Stimulated activated naive CD8-positive, alpha-beta T cell treated with anti-CD3 and anti-CD28 coated beads, Interleukin-15, amount 100 ng/mL, for 72 hours (primary cell): ENCODE data around the gene RBFOX2.
A peak's percentile ranks its signal among the peaks of the same experiment; 100 is the strongest.

Source experiments
- ATAC-seq: fragments of 150-1000 bp; cut with Tn5 transposase; 2 replicates; pipeline ENCODE4 v1.10.0; 2021; ENCODE audit warnings: mild to moderate bottlenecking, moderate library complexity
- DNase-seq, 2 donors: peaks; one replicate each; pipeline ENCODE4 v3.0.0; 2021 to 2022
- H3K27ac Mint-ChIP-seq, 2 donors: one replicate each; pipeline ENCODE4 v1.8.0; 2022; ENCODE audit warnings: mild to moderate bottlenecking in 2 of 2, mixed read lengths in 2 of 2, moderate library complexity in 2 of 2
- H3K27me3 Mint-ChIP-seq: one replicate; pipeline ENCODE4 v1.8.0; 2022; ENCODE audit warnings: mixed read lengths
- H3K4me1 Mint-ChIP-seq: one replicate; pipeline ENCODE4 v1.8.0; 2022; ENCODE audit warnings: mild to moderate bottlenecking, mixed read lengths
- H3K4me3 Mint-ChIP-seq, 2 donors: one replicate each; pipeline ENCODE4 v1.8.0; 2022; ENCODE audit warnings: mild to moderate bottlenecking in 2 of 2, mixed read lengths in 2 of 2, moderate library complexity in 1 of 2
- H3K9me3 Mint-ChIP-seq, 2 donors: one replicate each; pipeline ENCODE4 v1.8.0; 2022; ENCODE audit warnings: mixed read lengths in 2 of 2

The RBFOX2 gene

DNA sequence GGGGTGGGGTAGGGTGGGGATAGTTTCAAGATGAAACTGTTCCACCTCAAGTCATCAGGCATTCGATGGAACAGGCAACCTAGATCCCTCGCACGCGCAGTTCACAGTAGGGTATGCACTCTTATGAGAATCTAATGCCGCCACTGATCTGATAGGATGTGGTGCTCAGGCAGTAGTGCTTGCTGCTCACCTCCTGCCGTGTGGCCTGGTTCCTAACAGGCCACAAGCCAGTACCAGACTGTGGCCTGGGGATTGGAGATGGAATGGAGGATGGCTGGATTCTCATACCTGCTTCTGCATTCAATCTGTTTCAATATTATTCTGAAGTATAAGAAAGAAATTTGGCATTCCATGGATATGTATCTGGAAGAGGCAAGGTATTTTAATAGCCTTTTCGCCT, 73.1 kb downstream of the RBFOX2 start:
- Mint-ChIP-seq H3K27me3 (no peaks in the 10 kb centered on the region), H3K9me3 (no peaks in the 10 kb centered on the region), H3K4me3 (no peak overlapping the region), H3K27ac (no peak overlapping the region), H3K4me1 (no peaks in the 10 kb centered on the region)
- DNase-seq (no peak), ATAC-seq (no peak)

GRCh38 chr22:35952576-35952975, 76.0 kb downstream of the RBFOX2 start:
- no peak for ATAC-seq
- DNase-seq: no peak
- Mint-ChIP-seq H3K4me3 (no peak overlapping the region), H3K4me1 (no peaks in the 10 kb centered on the region), H3K27me3 (no peaks in the 10 kb centered on the region), H3K9me3 (no peaks in the 10 kb centered on the region), H3K27ac (no peak overlapping the region)

GRCh38 chr22:35950262-35950661, 78.4 kb downstream of the RBFOX2 start:
- no peak for ATAC-seq
- Mint-ChIP-seq H3K4me3 (no peak overlapping the region), H3K4me1 (no peaks in the 10 kb centered on the region), H3K27ac (no peak overlapping the region), H3K9me3 (no peaks in the 10 kb centered on the region), H3K27me3 (no peaks in the 10 kb centered on the region)
- DNase-seq: no peak

GRCh38 chr22:35949243-35949642, 79.4 kb downstream of the RBFOX2 start:
- DNase-seq: no peak
- ATAC-seq: no peak
- Mint-ChIP-seq H3K9me3 (no peaks in the 10 kb centered on the region), H3K4me3 (no peak overlapping the region), H3K27me3 (no peaks in the 10 kb centered on the region), H3K4me1 (no peaks in the 10 kb centered on the region), H3K27ac (no peak overlapping the region)

DNA sequence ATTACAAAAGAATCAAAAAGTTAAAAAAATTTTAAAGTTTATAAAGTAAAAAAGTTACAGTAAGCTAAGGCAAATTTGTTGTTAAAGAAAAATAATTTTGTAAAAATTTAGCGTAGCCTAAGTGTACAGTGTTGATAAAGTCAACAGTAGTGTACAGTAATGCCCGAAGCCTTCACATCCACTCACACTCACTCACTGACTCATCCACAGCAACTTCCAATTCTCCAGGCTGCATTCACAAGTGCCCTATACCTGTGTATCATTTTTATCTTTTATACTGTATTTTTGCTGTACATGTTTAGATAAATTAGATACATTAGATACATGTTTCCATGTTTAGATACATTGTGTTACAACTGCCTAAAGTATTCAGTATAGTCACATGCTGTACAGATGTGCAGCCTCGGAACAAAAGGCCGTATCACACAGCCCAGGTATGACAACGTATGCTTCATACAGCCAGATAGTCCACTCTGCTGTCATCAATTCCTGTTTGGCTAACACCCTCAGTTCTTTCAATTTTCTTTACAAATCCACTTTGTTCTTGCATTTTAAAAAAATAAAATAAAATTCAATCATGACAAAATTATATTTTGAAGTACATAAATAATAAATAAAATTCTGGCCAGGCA, 80.7 kb downstream of the RBFOX2 start:
- DNase-seq (no peak), ATAC-seq (no peak)
- H3K4me1 Mint-ChIP-seq: no peaks in the 10 kb centered on the region
- H3K27ac Mint-ChIP-seq: no peak overlapping the region
- no peaks in the 10 kb centered on the region for H3K27me3 Mint-ChIP-seq
- H3K9me3 Mint-ChIP-seq: no peaks in the 10 kb centered on the region
- H3K4me3 Mint-ChIP-seq: no peak overlapping the region

DNA sequence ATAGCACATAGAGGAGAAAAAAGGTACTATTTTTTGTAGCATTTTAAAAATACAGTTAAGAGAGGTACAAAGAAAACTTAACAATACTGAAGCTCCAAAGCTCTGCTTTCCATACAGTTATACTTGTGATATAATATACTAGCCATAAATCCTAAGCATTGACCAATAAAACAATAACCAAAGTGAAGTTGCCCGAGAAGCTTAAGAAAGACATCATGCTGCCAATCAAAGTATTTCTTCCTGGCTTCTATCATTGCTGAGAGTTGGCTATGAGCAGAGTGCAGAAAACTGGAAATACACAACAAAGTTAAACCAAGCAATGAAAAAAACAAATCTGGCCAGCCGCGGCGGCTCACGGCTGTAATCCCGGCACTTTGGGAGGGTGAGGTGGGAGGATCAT, 84.2 kb downstream of the RBFOX2 start:
- no peak overlapping the region for H3K4me3 Mint-ChIP-seq
- DNase-seq (no peak), ATAC-seq (no peak)
- no peaks in the 10 kb centered on the region for H3K9me3 Mint-ChIP-seq
- no peaks in the 10 kb centered on the region for H3K27me3 Mint-ChIP-seq
- H3K4me1 Mint-ChIP-seq: no peaks in the 10 kb centered on the region
- H3K27ac Mint-ChIP-seq: no peak overlapping the region

GRCh38 chr22:35940166-35940565, 88.5 kb downstream of the RBFOX2 start:
- H3K9me3 Mint-ChIP-seq: no peaks in the 10 kb centered on the region
- H3K27ac Mint-ChIP-seq: no peak overlapping the region
- H3K4me3 Mint-ChIP-seq: no peak overlapping the region
- DNase-seq (no peak), ATAC-seq (no peak)
- H3K27me3 Mint-ChIP-seq: no peaks in the 10 kb centered on the region
- H3K4me1 Mint-ChIP-seq: no peaks in the 10 kb centered on the region

- Mint-ChIP-seq H3K27me3 (no peaks in the 10 kb centered on the region), H3K4me3 (no peak overlapping the region), H3K27ac (no peak overlapping the region), H3K9me3 (no peaks in the 10 kb centered on the region), H3K4me1 (no peaks in the 10 kb centered on the region)
- ATAC-seq (no peak), DNase-seq (no peak)
These were observed 90.4 kb downstream of the RBFOX2 start for GRCh38 chr22:35938226-35938625.

DNA sequence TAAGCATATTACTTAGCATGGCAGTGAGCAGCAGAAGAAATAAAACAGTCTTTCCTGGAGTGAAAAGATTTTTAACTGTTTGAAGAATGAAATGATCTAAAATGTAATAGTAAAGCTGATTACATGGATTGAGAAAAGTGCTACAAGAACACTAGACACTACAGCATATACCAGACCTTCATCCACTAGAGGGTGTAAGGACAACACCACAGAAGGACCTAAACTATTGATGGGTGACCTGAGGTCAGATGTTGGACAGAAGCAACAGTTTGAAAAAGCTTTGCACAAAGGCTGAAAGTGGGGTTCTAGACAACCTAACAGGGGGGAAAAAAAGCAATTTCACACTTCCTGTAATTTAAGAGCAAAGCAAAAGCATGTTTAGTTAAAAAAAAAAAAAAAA, 97.7 kb downstream of the RBFOX2 start:
- Mint-ChIP-seq H3K27me3 (no peaks in the 10 kb centered on the region), H3K27ac (no peak overlapping the region), H3K4me1 (no peaks in the 10 kb centered on the region), H3K4me3 (no peak overlapping the region), H3K9me3 (no peaks in the 10 kb centered on the region)
- DNase-seq (no peak), ATAC-seq (no peak)

- no peaks in the 10 kb centered on the region for H3K27me3 Mint-ChIP-seq
- no peak for DNase-seq
- no peak for ATAC-seq
- no peaks in the 10 kb centered on the region for H3K9me3 Mint-ChIP-seq
- no peaks in the 10 kb centered on the region for H3K4me1 Mint-ChIP-seq
- H3K4me3 Mint-ChIP-seq: no peak overlapping the region
- no peak overlapping the region for H3K27ac Mint-ChIP-seq
These were observed 100.3 kb downstream of the RBFOX2 start for GRCh38 chr22:35928285-35928798.

DNA sequence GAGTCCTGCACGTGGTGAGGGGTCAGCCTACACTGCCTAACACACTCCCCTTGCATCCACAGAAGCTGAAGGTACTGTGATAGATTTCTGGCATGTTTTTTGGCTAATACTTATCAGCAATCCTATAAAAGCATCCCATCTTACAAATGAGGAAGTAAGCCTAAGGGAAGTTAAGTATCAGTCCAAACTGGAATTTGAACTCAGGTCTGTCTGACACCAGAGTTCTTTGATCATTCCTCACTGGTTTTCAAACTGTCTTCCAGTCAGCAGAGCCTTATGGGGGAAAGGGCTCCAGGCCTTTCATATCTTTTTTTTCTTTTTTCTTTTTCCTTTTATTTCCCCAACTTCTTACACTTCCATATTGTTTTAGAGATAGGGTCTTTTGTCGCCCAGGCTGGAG, 105.6 kb downstream of the RBFOX2 start:
- Mint-ChIP-seq H3K4me1 (peaks cover 7% of the 10 kb centered on the region), H3K27ac (no peak overlapping the region), H3K4me3 (no peak overlapping the region), H3K9me3 (no peaks in the 10 kb centered on the region), H3K27me3 (no peaks in the 10 kb centered on the region)
- ATAC-seq (no peak), DNase-seq (no peak)

DNA sequence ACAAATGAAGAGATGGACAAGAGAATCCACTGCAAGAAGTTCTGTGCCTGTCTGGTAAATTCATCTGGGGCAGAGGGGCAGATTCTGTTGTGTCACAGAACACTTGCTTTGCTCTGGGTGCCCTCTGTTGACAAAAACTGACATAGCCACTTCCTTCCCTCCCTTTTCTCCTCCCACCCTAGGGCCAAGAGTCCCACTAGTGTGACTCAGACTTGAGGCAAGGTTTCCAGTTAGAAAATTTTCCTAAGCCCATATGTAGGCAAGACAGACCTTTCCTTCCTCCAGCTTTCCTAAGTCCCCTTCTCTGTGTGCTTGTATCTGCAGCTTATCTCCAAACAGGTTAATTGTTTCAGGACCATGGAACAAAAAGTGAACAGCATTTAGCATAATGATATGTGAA, 106.8 kb downstream of the RBFOX2 start:
- DNase-seq (peak; percentile 28 to 39), ATAC-seq (peak; percentile 76)
- Mint-ChIP-seq H3K9me3 (no peaks in the 10 kb centered on the region), H3K4me3 (no peak overlapping the region), H3K27ac (no peak overlapping the region), H3K27me3 (no peaks in the 10 kb centered on the region), H3K4me1 (peaks cover 7% of the 10 kb centered on the region)

DNA sequence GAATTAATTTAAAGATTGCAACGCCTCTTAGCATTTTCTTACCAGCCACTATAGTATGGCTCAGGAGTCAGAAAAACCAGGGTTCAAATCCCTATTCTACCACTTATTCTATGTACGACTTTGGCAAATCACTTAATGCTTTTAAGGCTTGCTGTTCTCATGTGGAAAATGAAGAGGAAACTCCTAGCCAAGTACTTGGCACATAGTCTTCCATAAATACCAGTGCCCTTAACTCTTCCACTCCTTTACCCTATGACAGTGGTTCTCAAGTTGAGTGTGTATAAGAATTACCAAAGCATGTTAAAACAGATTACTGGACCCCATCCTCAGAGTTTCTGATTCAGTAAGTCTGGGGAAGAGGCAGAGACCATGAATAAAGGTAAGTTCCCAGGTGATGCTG, 107.6 kb downstream of the RBFOX2 start:
- ATAC-seq: no peak
- Mint-ChIP-seq H3K27ac (no peak overlapping the region), H3K4me3 (no peak overlapping the region), H3K9me3 (no peaks in the 10 kb centered on the region), H3K27me3 (no peaks in the 10 kb centered on the region), H3K4me1 (peaks cover 7% of the 10 kb centered on the region)
- DNase-seq: no peak

DNA sequence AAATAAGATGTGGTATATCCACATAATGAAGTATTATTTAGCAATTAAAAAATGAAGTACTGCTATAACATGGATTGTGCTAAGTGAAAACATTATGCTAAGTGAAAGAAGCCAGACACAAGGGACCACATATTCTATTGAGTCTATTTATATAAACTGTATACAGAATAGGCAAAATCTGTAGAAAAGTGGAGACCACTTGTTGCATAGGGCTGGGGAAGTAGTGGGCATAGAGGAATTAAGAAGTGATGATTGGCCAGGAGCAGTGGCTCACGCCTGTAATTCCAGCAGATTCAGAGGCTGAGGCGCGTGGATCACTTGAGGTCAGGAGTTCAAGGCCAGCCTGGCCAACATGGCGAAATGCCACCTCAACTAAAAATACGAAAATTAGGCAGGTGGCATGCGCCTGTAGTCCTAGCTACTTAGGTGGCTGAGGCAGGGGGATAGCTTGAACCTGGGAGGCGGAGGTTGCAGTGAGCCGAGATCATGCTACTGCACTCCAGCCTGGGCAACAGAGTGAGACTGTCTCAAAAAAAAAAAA, 109.6 kb downstream of the RBFOX2 start:
- H3K4me3 Mint-ChIP-seq: no peak overlapping the region
- H3K9me3 Mint-ChIP-seq: no peaks in the 10 kb centered on the region
- H3K27ac Mint-ChIP-seq: no peak overlapping the region
- peaks cover 23% of the 10 kb centered on the region for H3K4me1 Mint-ChIP-seq
- ATAC-seq: no peak
- DNase-seq: no peak
- H3K27me3 Mint-ChIP-seq: peaks cover under 1% of the 10 kb centered on the region

GRCh38 chr22:35918456-35918855, 110.2 kb downstream of the RBFOX2 start:
- no peak overlapping the region for H3K4me3 Mint-ChIP-seq
- ATAC-seq: no peak

GRCh38 chr22:35917651-35918050, 111.0 kb downstream of the RBFOX2 start:
- no peaks in the 10 kb centered on the region for H3K9me3 Mint-ChIP-seq
- no peak for DNase-seq
- ATAC-seq: no peak
- H3K27me3 Mint-ChIP-seq: peaks cover 7% of the 10 kb centered on the region
- H3K4me3 Mint-ChIP-seq: no peak overlapping the region
- no peak overlapping the region for H3K27ac Mint-ChIP-seq
- H3K4me1 Mint-ChIP-seq: peaks cover 23% of the 10 kb centered on the region

More at GRCh38 chr22:35918456-35918855, 110.2 kb downstream of the RBFOX2 start:
- no peak overlapping the region for H3K27ac Mint-ChIP-seq
- H3K4me1 Mint-ChIP-seq: peaks cover 23% of the 10 kb centered on the region
- peaks cover 7% of the 10 kb centered on the region for H3K27me3 Mint-ChIP-seq
- no peak for DNase-seq
- no peaks in the 10 kb centered on the region for H3K9me3 Mint-ChIP-seq

DNA sequence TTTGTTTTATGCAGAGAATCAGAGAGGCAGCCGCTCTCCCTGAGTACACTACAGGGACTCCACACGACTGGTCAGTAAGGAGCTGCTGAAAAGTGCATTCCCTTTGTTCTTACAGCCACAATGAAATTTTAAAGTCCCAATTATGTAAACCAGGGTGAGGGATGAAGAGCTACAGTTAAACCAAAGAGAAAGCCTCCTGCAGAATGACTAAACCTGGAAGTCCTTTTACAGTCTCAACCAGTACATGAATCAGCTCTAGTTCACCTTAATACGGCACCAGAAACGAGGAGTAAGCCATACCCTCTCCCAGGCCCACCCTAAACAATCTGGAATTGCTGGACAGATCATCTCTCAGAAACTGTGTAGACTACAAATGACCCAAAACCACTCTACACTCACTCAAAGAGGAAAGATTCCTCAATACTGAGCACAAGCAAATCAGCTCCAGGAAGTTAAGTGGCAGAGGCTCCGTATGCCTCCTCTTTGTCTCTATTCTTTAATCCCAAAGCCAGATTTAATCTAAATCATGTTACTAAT, 113.1 kb downstream of the RBFOX2 start:
- H3K9me3 Mint-ChIP-seq: no peaks in the 10 kb centered on the region
- peaks cover 7% of the 10 kb centered on the region for H3K27me3 Mint-ChIP-seq
- peak overlapping the region; percentile 24 to 59 for H3K4me3 Mint-ChIP-seq
- H3K4me1 Mint-ChIP-seq: peaks cover 16% of the 10 kb centered on the region
- peak overlapping the region in 1 of 2 donors; percentile 16 for H3K27ac Mint-ChIP-seq
- ATAC-seq (no peak), DNase-seq (no peak)
